GM23338 (cell line): Measurements from ENCODE around the gene SLC5A7. TPM values are rescaled to one million over a fixed set of nuclear protein-coding genes. Genes with fewer than 3 reads are reported as not detected.

ENCODE experiments used
- ATAC-seq: fragments of 200-7000 bp; cut with Tn5 transposase; 3 replicates; pipeline ENCODE4 v1.9.1; 2020
- DNase-seq: peaks from one replicate; pipeline ENCODE4 v3.0.0-alpha.2; 2015; ENCODE audit warnings: low spot score
- H2AFZ ChIP-seq: fragments of 200-600 bp; sonication (generic); 2 replicates; pipeline ENCODE4 v1.8.0; 2016; ENCODE audit warnings: antibody characterized with exemption, mild to moderate bottlenecking, moderate library complexity
- H3F3A ChIP-seq: fragments of 200-600 bp; sonication (generic); replicated peaks from 2 replicates; pipeline ENCODE4 v1.8.0; 2017; ENCODE audit warnings: antibody characterized with exemption, mixed run types, low read depth
- H3K27ac ChIP-seq: fragments of 200-600 bp; sonication (generic); 2 replicates; pipeline ENCODE4 v1.6.1; 2016; ENCODE audit warnings: low read depth
- H3K27me3 ChIP-seq: fragments of 200-600 bp; sonication (generic); 2 replicates; pipeline ENCODE4 v1.8.0; 2016; ENCODE audit warnings: mild to moderate bottlenecking, mixed run types, moderate library complexity; ENCODE audit not compliant: insufficient read depth
- H3K36me3 ChIP-seq: fragments of 200-600 bp; sonication (generic); 2 replicates; pipeline ENCODE4 v1.8.0; 2016; ENCODE audit warnings: mild to moderate bottlenecking; ENCODE audit not compliant: insufficient read depth
- H3K4me1 ChIP-seq: fragments of 200-600 bp; sonication (generic); 2 replicates; pipeline ENCODE4 v1.8.0; 2016; ENCODE audit warnings: mild to moderate bottlenecking, moderate library complexity; ENCODE audit not compliant: insufficient read depth
- H3K4me2 ChIP-seq: fragments of 200-600 bp; sonication (generic); 2 replicates; pipeline ENCODE4 v1.7.1; 2017; ENCODE audit warnings: mixed run types
- H3K4me3 ChIP-seq: fragments of 200-600 bp; sonication (generic); 2 replicates; pipeline ENCODE4 v1.6.1; 2016; ENCODE audit warnings: mixed run types
- H3K79me2 ChIP-seq: fragments of 200-600 bp; sonication (generic); replicated peaks from 2 replicates; pipeline ENCODE4 v1.8.0; 2017; ENCODE audit warnings: mild to moderate bottlenecking; ENCODE audit not compliant: insufficient read depth
- H3K9me2 ChIP-seq: fragments of 200-600 bp; sonication (generic); 2 replicates; pipeline ENCODE4 v1.8.0; 2017; ENCODE audit not compliant: insufficient read depth
- H4K20me1 ChIP-seq: fragments of 200-600 bp; sonication (generic); replicated peaks from 2 replicates; pipeline ENCODE4 v1.8.0; 2017; ENCODE audit warnings: mild to moderate bottlenecking; ENCODE audit not compliant: insufficient read depth
- H3K27ac Mint-ChIP-seq: 2 replicates; pipeline ENCODE4 v1.8.0; 2020; ENCODE audit warnings: inconsistent platforms, mild to moderate bottlenecking, moderate library complexity, mixed read lengths
- H3K27me3 Mint-ChIP-seq: 3 replicates; pipeline ENCODE4 v1.8.0; 2022; ENCODE audit warnings: low read depth, mild to moderate bottlenecking, moderate library complexity, mixed read lengths, inconsistent platforms; ENCODE audit not compliant: insufficient read depth, poor library complexity
- H3K36me3 Mint-ChIP-seq: 3 replicates; pipeline ENCODE4 v1.8.0; 2021; ENCODE audit warnings: low read depth, mild to moderate bottlenecking, inconsistent platforms, moderate library complexity, mixed read lengths
- H3K4me1 Mint-ChIP-seq: 3 replicates; pipeline ENCODE4 v1.8.0; 2020; ENCODE audit warnings: mild to moderate bottlenecking, inconsistent platforms, mixed read lengths
- H3K4me3 Mint-ChIP-seq: 3 replicates; pipeline ENCODE4 v1.8.0; 2021; ENCODE audit warnings: moderate library complexity, mild to moderate bottlenecking, inconsistent platforms, mixed read lengths
- H3K9me3 Mint-ChIP-seq: 3 replicates; pipeline ENCODE4 v1.8.0; 2020; ENCODE audit warnings: moderate library complexity, mild to moderate bottlenecking, inconsistent platforms, mixed read lengths
- CREB1 ChIP-seq: fragments of 250-450 bp; sonication (Bioruptor Pico); IDR thresholded peaks from 2 replicates; pipeline ENCODE4 v1.5.0; 2020; ENCODE audit warnings: low read depth, mild to moderate bottlenecking, moderate library complexity
- ETS1 ChIP-seq: IDR thresholded peaks from 2 replicates; pipeline ENCODE4 v1.6.1; 2016; ENCODE audit warnings: antibody characterized with exemption
- EZH2 ChIP-seq: fragments of 200-600 bp; sonication (generic); IDR thresholded peaks from one replicate; pipeline ENCODE4 v1.8.0; 2017; ENCODE audit warnings: antibody characterized with exemption, mild to moderate bottlenecking, low read depth; ENCODE audit not compliant: unreplicated experiment
- EZH2phosphoT487 ChIP-seq: fragments of 200-600 bp; sonication (generic); IDR thresholded peaks from one replicate; pipeline ENCODE4 v1.8.1; 2018; ENCODE audit warnings: antibody characterized with exemption; ENCODE audit not compliant: unreplicated experiment
- JUNB ChIP-seq: IDR thresholded peaks from one replicate; pipeline ENCODE4 v1.6.1; 2016; ENCODE audit warnings: antibody characterized with exemption; ENCODE audit not compliant: unreplicated experiment
- NANOG ChIP-seq: IDR thresholded peaks from 2 replicates; pipeline ENCODE4 v1.6.1; 2016; ENCODE audit warnings: antibody characterized with exemption, borderline replicate concordance
- POLR2AphosphoS5 ChIP-seq: IDR thresholded peaks from 2 replicates; pipeline ENCODE4 v1.6.1; 2016; ENCODE audit warnings: antibody characterized with exemption, low read depth
- REST ChIP-seq: IDR thresholded peaks from one replicate; pipeline ENCODE4 v1.6.1; 2018; ENCODE audit warnings: antibody characterized with exemption; ENCODE audit not compliant: unreplicated experiment
- STAT1 ChIP-seq: IDR thresholded peaks from one replicate; pipeline ENCODE4 v1.6.1; 2016; ENCODE audit warnings: antibody characterized with exemption; ENCODE audit not compliant: unreplicated experiment
- ZNF114 ChIP-seq: fragments of 250-450 bp; sonication (Bioruptor Pico); IDR thresholded peaks from 2 replicates; pipeline ENCODE4 v1.5.0; 2020; ENCODE audit warnings: mild to moderate bottlenecking, moderate library complexity
- ZNF331 ChIP-seq: fragments of 250-450 bp; sonication (Bioruptor Pico); IDR thresholded peaks from 2 replicates; pipeline ENCODE4 v1.5.0; 2020; ENCODE audit warnings: low read depth, mild to moderate bottlenecking, moderate library complexity
- ZNF462 ChIP-seq: fragments of 250-450 bp; sonication (Bioruptor Pico); IDR thresholded peaks from 2 replicates; pipeline ENCODE4 v1.5.0; 2020; ENCODE audit warnings: mild to moderate bottlenecking, moderate library complexity
- polyA plus RNA-seq: library from polyadenylated mRNA; unstranded; fragments of >200 nt; fragmentation: Nextera tagmentation; extraction: Ambion mirVana; gene quantifications from 2 replicates; pipeline ENCODE4 v1.2.1, GENCODE V29; 2016
- total RNA-seq: library from RNA; depleted of rRNA; stranded (reverse); fragments of >200 nt; shearing (Covaris generic); gene quantifications from 2 replicates; pipeline ENCODE4 v1.2.3, GENCODE V29; 2014
- TF ChIP-seq, protein P1 (sequence below), 2 experiments: fragments of 200-600 bp in 1 of 2; sonication (generic) in 1 of 2; conservative IDR thresholded peaks; 2 replicates each; pipeline versions ENCODE4 v1.5.1 to v1.6.1; 2016 to 2017; ENCODE audit warnings: antibody characterized with exemption in 2 of 2, low read depth in 2 of 2, mild to moderate bottlenecking in 2 of 2, moderate library complexity in 1 of 2

SLC5A7 gene
- total and polyA plus RNA-seq, 2 experiments from 2014 or later = 0.05 to 0.17 TPM

- no peak overlapping the region for H3K27ac Mint-ChIP-seq
- no peaks in the 10 kb centered on the region for H3K9me2 ChIP-seq
Observed at GRCh38 chr2:107961395-107961794, 24.9 kb upstream of the SLC5A7 start.

More at GRCh38 chr2:107961395-107961794, 24.9 kb upstream of the SLC5A7 start:
- Histone ChIP-seq H2AFZ (no peak overlapping the region), H3K27ac (no peak overlapping the region), H3K4me2 (no peak overlapping the region), H4K20me1 (no peaks in the 10 kb centered on the region), H3K4me3 (no peak overlapping the region), H3K79me2 (no peaks in the 10 kb centered on the region), H3K27me3 (no peaks in the 10 kb centered on the region), H3K4me1 (no peaks in the 10 kb centered on the region), H3F3A (no peaks in the 10 kb centered on the region), H3K36me3 (no peaks in the 10 kb centered on the region)
- Mint-ChIP-seq H3K4me1 (no peaks in the 10 kb centered on the region), H3K9me3 (no peaks in the 10 kb centered on the region), H3K36me3 (no peaks in the 10 kb centered on the region), H3K4me3 (no peak overlapping the region), H3K27me3 (no peaks in the 10 kb centered on the region)
- ATAC-seq (no peak), DNase-seq (no peak)
- TF ChIP-seq ZNF114 (CRISPR knock-in tag) (no peak), JUNB (no peak), NANOG (no peak), EZH2 (no peak), EZH2phosphoT487 (no peak), ZNF462 (CRISPR knock-in tag) (no peak), CREB1 (CRISPR knock-in tag) (no peak), STAT1 (no peak), ZNF331 (CRISPR knock-in tag) (no peak), REST (no peak), POLR2AphosphoS5 (no peak), ETS1 (no peak)
- TF ChIP-seq, protein P1, sequence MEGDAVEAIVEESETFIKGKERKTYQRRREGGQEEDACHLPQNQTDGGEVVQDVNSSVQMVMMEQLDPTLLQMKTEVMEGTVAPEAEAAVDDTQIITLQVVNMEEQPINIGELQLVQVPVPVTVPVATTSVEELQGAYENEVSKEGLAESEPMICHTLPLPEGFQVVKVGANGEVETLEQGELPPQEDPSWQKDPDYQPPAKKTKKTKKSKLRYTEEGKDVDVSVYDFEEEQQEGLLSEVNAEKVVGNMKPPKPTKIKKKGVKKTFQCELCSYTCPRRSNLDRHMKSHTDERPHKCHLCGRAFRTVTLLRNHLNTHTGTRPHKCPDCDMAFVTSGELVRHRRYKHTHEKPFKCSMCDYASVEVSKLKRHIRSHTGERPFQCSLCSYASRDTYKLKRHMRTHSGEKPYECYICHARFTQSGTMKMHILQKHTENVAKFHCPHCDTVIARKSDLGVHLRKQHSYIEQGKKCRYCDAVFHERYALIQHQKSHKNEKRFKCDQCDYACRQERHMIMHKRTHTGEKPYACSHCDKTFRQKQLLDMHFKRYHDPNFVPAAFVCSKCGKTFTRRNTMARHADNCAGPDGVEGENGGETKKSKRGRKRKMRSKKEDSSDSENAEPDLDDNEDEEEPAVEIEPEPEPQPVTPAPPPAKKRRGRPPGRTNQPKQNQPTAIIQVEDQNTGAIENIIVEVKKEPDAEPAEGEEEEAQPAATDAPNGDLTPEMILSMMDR (conservative IDR thresholded peaks at IDR 0.05; ENCODE audit: low read depth in 2 of 2) = no peak
